GM20000 (cell line): ENCODE measurements around the gene PRSS50.

Experiments
- DNase-seq: peaks from one replicate; pipeline ENCODE4 v3.0.0; 2012; ENCODE audit warnings: low spot score
- CTCF ChIP-seq: IDR thresholded peaks from 2 replicates; pipeline ENCODE4 v1.5.1; 2012; ENCODE audit warnings: mild to moderate bottlenecking, control low read depth; ENCODE audit errors: extremely low read depth, missing control alignments

PRSS50 gene

DNA sequence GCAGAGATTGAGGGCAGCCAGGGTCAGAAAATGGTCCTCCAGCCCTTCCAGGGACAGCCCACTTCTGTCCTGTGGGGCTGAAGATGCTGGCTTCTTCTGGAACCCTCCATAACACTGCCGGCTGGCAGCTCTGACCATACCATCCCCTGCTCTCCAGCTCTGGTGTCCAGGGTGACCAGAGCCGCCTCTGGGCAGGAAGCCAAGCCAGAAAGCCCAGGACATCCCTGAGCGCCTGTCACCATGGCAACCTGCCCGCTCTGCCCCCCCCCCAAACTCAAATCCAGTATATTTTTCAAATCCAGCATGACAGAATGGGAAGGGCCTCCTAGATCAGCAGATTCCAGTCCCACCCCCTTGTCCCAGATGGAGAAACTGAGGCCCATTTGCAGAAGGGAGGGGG lies 16.9 kb downstream of the PRSS50 start:
- no peak for DNase-seq
- no peak for TF ChIP-seq CTCF

DNA sequence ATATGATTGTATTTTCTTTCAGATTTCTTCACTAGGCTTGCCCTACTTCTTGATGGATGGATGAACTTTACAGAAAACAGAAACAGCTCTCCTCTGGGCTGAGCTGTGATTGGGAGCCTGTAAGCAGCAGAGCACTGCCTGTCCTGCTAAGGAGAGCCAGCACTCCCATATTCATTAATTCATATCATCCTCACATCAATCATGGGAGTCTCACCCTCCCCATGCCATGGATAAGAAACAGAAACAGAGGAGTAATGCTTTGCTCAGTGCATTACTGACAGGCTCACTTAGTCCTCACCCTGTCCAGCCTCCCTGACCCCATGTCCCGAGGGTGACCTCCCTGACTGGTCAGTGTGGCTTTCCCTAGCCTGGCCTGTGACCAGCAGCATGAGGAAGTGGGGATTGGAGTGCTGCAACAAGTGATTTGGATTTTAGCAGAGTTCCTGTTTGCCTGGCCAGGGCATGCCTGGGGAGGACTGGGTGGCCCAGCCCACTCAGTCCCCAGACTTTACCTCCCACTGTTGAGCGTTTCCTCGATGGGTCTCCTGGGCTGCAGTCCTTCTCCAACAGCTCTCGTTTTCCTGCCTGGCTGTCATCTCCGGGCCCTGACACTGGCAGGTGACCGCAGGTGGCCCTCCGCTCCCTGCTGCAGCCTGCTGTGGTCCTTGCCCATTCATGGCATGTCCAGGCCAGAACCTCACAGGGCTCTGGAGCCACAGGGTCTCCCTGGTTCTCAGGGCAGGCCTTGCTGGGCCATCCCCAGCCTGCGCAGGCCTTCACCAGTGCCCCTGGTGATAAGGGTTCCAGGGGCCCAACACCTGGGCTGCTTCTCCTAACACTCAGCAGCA lies 17.8 kb downstream of the PRSS50 start:
- TF ChIP-seq CTCF, result no peak
- DNase-seq, result no peak

GRCh38 chr3:46695962-46696894 lies 21.4 kb downstream of the PRSS50 start:
- TF ChIP-seq CTCF, result no peak
- DNase-seq, result no peak

DNA sequence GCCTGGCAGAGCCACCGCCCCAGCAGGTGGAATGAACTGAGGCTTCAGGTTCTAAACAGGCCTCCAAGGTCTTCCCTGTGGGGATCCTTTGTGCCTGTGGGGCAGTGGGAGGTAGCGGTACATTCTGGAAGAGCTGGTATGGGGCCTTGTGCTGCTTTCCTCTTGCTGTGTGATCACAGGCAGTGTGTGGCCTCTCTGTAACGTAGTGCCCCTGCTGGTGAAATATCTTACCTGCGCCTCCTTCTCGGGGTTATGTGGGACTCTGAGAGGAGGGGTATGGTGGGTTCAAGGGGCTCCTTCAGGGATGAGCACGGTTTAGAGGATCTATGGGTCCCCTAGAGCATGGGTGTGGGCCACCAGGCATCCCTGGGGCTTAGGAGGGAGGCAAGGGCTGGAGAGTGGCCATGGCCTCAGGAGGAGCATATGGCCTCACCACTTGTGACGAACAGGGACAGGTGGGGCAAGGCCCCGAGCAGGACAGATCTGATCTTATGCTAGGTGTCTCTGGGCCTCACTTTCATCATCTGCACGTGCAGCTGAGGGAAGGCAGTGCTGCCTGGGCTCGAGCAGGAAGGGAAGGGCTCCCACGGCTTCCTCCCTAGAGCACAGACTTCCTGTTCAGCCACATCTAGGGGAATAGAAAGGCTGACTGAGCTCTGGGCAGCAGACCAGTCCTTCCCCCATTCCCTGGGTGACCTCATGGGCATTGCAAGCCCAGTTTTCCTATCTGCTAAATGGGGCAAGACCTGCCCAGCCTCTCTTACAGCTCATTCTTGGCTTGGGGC lies 22.3 kb downstream of the PRSS50 start:
- no peak for TF ChIP-seq CTCF
- peak; percentile 58 for DNase-seq

- TF ChIP-seq CTCF, result no peak
- DNase-seq, result no peak
Observed at GRCh38 chr3:46694520-46694919, 23.1 kb downstream of the PRSS50 start.

- no peak for DNase-seq
- no peak for TF ChIP-seq CTCF
Observed at GRCh38 chr3:46693892-46694226, 23.8 kb downstream of the PRSS50 start.
